HG02870 (cell line): ENCODE data around the gene ARL15.

Experiments
- ATAC-seq: cut with Tn5 transposase; IDR thresholded peaks from one replicate; pipeline ENCODE4 v1.9.1; 2021; ENCODE audit warnings: mild to moderate bottlenecking, moderate library complexity; ENCODE audit not compliant: unreplicated experiment

The ARL15 gene

GRCh38 chr5:54214722-54215121 is 95.7 kb downstream of the ARL15 start:
- no peak for ATAC-seq

GRCh38 chr5:54212331-54212730 is 98.0 kb downstream of the ARL15 start:
- ATAC-seq, result no peak

- ATAC-seq, result no peak
These were observed 98.5 kb downstream of the ARL15 start for GRCh38 chr5:54211912-54212311.

GRCh38 chr5:54207566-54207965 is 102.8 kb downstream of the ARL15 start:
- no peak for ATAC-seq

GRCh38 chr5:54206580-54207229 is 103.7 kb downstream of the ARL15 start:
- ATAC-seq, result peak; percentile 77

- no peak for ATAC-seq
These were observed 104.5 kb downstream of the ARL15 start for GRCh38 chr5:54205918-54206317.

- no peak for ATAC-seq
These were observed 104.9 kb downstream of the ARL15 start for GRCh38 chr5:54205453-54205852.

GRCh38 chr5:54197018-54197417 is 113.4 kb downstream of the ARL15 start:
- no peak for ATAC-seq

- no peak for ATAC-seq
These were observed 114.7 kb downstream of the ARL15 start for GRCh38 chr5:54195701-54196100.

- no peak for ATAC-seq
These were observed 116.1 kb downstream of the ARL15 start for GRCh38 chr5:54194318-54194717.

- no peak for ATAC-seq
These were observed 122.7 kb downstream of the ARL15 start for GRCh38 chr5:54187694-54188093.

GRCh38 chr5:54186912-54187445 is 123.4 kb downstream of the ARL15 start:
- no peak for ATAC-seq

GRCh38 chr5:54186108-54186507 is 124.3 kb downstream of the ARL15 start:
- ATAC-seq, result no peak

GRCh38 chr5:54184806-54185205 is 125.6 kb downstream of the ARL15 start:
- no peak for ATAC-seq

GRCh38 chr5:54180630-54181031 is 129.7 kb downstream of the ARL15 start:
- no peak for ATAC-seq

GRCh38 chr5:54178991-54179390 is 131.4 kb downstream of the ARL15 start:
- no peak for ATAC-seq

- no peak for ATAC-seq
These were observed 132.2 kb downstream of the ARL15 start for GRCh38 chr5:54178207-54178606.

GRCh38 chr5:54177058-54177457 is 133.3 kb downstream of the ARL15 start:
- ATAC-seq, result no peak

GRCh38 chr5:54176066-54176830 is 134.1 kb downstream of the ARL15 start:
- ATAC-seq, result no peak

GRCh38 chr5:54173251-54173650 is 137.1 kb downstream of the ARL15 start:
- no peak for ATAC-seq

- no peak for ATAC-seq
These were observed 138.6 kb downstream of the ARL15 start for GRCh38 chr5:54171645-54172384.

GRCh38 chr5:54165687-54166086 is 144.7 kb downstream of the ARL15 start:
- no peak for ATAC-seq
